HUES64 (cell line): ENCODE results near the gene SSX2IP.

Experiments
- H3K27ac ChIP-seq: 2 replicates; pipeline ENCODE4 v1.7.0; 2013; ENCODE audit warnings: low read depth, low read length, inconsistent platforms
- H3K27me3 ChIP-seq: 2 replicates; pipeline ENCODE4 v1.6.1; 2013; ENCODE audit warnings: mild to moderate bottlenecking, low read length; ENCODE audit not compliant: insufficient read depth
- H3K36me3 ChIP-seq: 2 replicates; pipeline ENCODE4 v1.6.1; 2013; ENCODE audit warnings: mild to moderate bottlenecking, low read length; ENCODE audit not compliant: insufficient read depth
- H3K4me1 ChIP-seq: 2 replicates; pipeline ENCODE4 v1.6.1; 2013; ENCODE audit warnings: mild to moderate bottlenecking, low read length, moderate library complexity; ENCODE audit not compliant: insufficient read depth
- H3K4me3 ChIP-seq: 2 replicates; pipeline ENCODE4 v1.5.1; 2013; ENCODE audit warnings: mild to moderate bottlenecking, low read length, moderate library complexity
- H3K9ac ChIP-seq: 2 replicates; pipeline ENCODE4 v1.6.1; 2013; ENCODE audit warnings: mild to moderate bottlenecking, low read depth, low read length
- H3K9me3 ChIP-seq: 2 replicates; pipeline ENCODE4 v1.6.1; 2013; ENCODE audit warnings: low read depth, low read length; ENCODE audit not compliant: insufficient read depth
- WGBS: fragments of 150-250, 120-280 bp; methylation state at CpG from one replicate; pipeline ENCODE4 v1.1.7; 2013; ENCODE audit warnings: missing lambda C conversion rate; 5-methylcytosine and 5-hydroxymethylcytosine counted together

The SSX2IP gene

DNA sequence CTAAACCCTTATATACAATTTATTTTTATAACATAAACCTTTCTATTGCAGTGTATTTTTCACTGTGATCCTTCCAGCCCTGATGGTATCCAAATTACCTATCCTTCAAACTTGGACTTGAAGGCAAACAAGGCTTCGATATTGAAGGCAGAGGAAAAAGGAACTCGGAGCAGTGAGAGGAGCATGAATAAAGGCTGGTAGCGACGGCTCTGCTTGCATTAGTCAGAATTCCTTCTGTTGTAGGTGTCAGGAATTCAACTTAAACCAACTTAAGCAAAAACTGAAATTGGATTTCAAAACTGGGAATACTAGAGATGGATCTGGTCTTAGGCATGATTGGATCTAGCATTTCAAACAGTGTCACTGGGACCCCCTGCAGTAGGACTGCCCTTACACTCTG is 17.8 kb upstream of the SSX2IP start:
- H3K4me1 ChIP-seq, result peaks cover 8% of the 10 kb centered on the region
- 85% methylated on average over 4 of the region's 4 CpGs for WGBS

DNA sequence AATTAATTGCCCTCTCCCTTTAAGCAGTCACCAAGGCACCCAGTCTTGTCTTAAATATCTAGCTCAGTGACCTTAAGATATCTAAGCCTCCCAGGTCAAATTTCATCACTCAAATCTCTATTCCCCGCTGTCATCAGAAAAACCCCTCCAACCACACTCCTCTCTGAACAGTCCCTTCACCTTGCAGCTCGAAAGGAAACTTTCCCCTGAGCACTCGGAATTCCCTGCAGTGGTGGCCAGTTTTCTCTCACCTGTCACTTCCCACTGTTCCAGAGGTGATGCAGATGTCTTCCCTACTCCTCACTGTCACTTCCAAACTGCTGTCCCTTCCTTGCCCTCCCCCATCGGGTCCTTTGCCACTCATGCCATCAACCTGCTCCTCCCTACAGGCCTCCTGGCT is 15.3 kb upstream of the SSX2IP start:
- Histone ChIP-seq H3K9me3 (no peaks in the 10 kb centered on the region), H3K27me3 (no peaks in the 10 kb centered on the region), H3K27ac (no peak overlapping the region), H3K36me3 (no peaks in the 10 kb centered on the region), H3K4me1 (peaks cover 23% of the 10 kb centered on the region), H3K4me3 (no peak overlapping the region), H3K9ac (no peak overlapping the region)
- 87% methylated on average over 4 of the region's 4 CpGs for WGBS

More for the DNA sequence above, 17.8 kb upstream of the SSX2IP start:
- H3K27me3 ChIP-seq, result no peaks in the 10 kb centered on the region
- no peak overlapping the region for H3K4me3 ChIP-seq
- H3K9ac ChIP-seq, result no peak overlapping the region
- H3K9me3 ChIP-seq, result no peaks in the 10 kb centered on the region
- no peaks in the 10 kb centered on the region for H3K36me3 ChIP-seq
- no peak overlapping the region for H3K27ac ChIP-seq

DNA sequence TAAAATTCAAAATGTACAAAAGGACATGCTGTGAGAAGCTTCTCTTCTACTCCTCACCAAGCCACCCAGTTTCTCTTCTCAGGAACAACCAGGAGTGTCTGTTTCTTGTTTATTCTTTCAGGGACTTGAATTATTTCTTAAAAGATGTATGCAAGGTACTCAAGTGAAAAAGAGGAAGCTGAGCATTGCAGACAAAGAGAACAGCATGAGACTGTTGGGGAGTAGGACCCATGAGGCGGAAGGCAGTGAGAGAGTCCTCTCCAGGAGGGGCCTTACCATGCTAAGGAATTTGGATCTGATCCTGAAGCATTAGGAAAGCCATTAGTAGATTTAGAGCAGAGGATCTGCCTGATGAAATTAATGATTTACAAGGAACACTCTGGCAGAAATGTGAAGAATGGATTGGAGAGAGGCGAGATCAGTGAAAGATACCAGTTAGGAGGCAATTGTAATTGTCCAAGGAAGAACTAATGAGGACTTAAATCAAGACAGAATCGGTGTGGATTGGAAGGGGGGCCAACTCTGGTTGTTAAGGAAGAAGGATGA is 14.7 kb upstream of the SSX2IP start:
- H3K36me3 ChIP-seq, result no peaks in the 10 kb centered on the region
- H3K27me3 ChIP-seq, result no peaks in the 10 kb centered on the region
- H3K9me3 ChIP-seq, result no peaks in the 10 kb centered on the region
- no peak overlapping the region for H3K9ac ChIP-seq
- no peak overlapping the region for H3K4me3 ChIP-seq
- 87% methylated on average over 3 of the region's 3 CpGs for WGBS
- H3K27ac ChIP-seq, result no peak overlapping the region
- peaks cover 23% of the 10 kb centered on the region for H3K4me1 ChIP-seq

DNA sequence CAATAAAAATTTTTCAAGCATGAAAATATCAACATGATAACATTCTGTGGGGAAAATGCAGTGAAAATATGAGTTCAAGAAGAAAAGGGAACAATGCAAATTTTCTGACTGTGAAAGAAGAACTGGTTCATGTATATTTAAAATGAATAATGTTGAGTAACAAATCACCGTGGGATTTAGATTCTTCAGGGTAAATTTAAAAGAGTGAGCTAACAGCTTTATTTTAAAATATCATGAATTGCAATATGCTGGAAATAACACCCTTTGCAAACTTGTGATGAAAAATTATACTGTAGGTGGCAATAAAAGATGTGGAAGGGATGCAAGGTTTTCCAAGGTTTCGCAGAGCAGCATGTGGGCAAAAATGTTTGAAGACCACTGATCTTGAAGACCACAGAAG is 13.2 kb upstream of the SSX2IP start:
- Histone ChIP-seq H3K27ac (no peak overlapping the region), H3K27me3 (no peaks in the 10 kb centered on the region), H3K4me3 (no peak overlapping the region), H3K4me1 (peaks cover 31% of the 10 kb centered on the region), H3K9ac (no peak overlapping the region), H3K9me3 (no peaks in the 10 kb centered on the region), H3K36me3 (no peaks in the 10 kb centered on the region)
- 0% methylated on average over 1 of the region's 2 CpGs for WGBS

DNA sequence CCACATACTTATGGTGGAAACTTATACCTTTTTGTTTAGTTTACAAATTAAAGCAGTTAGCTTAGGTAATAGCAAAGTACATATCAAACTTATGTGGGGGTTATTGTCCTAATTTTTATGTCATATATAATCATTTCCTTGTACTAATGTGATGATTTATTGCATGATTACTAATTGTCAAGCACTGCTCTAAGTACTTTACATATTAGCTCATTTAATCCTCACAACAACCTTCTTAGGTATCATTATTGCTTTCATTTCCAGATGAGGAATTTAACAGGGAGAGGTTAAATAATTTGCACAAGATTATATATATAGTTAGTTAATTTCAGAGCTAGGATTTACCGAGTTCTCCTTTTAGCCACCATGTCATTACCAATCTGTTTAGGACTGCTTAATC is 11.9 kb upstream of the SSX2IP start:
- no CpG with 5 or more reads among the region's 1 CpG for WGBS
- Histone ChIP-seq H3K27me3 (no peaks in the 10 kb centered on the region), H3K27ac (no peak overlapping the region)

DNA sequence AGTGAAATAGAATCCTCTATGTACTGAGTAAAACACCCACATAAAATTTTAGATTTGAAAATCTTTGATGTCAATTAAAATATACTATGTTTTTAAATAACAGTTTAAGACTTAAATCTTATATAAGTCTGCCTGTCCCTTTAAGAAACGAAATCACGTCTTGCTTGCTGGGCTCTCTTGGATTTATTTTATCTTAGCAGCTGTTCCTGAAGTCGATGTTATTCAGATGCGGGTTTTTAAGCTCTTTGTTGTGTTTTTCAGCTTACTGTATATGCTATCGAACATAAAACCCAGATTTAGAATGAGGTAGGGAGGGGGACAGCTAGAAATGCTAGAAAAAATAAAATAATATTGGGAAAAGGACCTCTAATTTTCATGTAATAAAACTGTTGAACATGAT is 11.1 kb upstream of the SSX2IP start:
- WGBS, result 74% methylated on average over 5 of the region's 5 CpGs

More for the DNA sequence above, 11.9 kb upstream of the SSX2IP start:
- no peak overlapping the region for H3K4me3 ChIP-seq
- peaks cover 35% of the 10 kb centered on the region for H3K4me1 ChIP-seq
- no peaks in the 10 kb centered on the region for H3K9me3 ChIP-seq
- no peaks in the 10 kb centered on the region for H3K36me3 ChIP-seq
- no peak overlapping the region for H3K9ac ChIP-seq

DNA sequence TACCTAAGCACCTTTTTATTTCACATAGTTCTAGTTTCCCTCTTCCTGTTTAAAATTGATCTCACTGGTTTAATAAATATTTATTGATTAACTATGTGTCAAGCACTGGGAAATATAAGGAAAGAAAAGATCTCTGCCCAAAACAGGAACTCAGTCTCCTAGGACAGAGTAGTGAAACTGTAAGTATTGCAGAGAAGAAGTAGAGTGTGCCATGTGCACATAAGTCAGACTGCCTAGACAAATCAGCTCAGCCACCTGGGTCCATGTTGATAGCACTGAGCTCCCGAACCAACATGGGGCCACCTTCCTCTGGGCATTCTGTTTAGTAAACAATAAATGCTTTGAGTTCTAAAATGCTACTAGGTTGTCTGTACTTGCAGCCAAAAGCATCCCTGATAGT is 9.8 kb upstream of the SSX2IP start:
- Histone ChIP-seq H3K36me3 (no peaks in the 10 kb centered on the region), H3K27ac (no peak overlapping the region), H3K4me1 (peaks cover 30% of the 10 kb centered on the region), H3K27me3 (no peaks in the 10 kb centered on the region), H3K9ac (no peak overlapping the region), H3K9me3 (no peaks in the 10 kb centered on the region), H3K4me3 (no peak overlapping the region)
- WGBS, result 90% methylated on average over 1 of the region's 1 CpG

More for the DNA sequence above, 11.1 kb upstream of the SSX2IP start:
- Histone ChIP-seq H3K27ac (no peak overlapping the region), H3K36me3 (no peaks in the 10 kb centered on the region), H3K27me3 (no peaks in the 10 kb centered on the region), H3K4me1 (peaks cover 35% of the 10 kb centered on the region), H3K9me3 (no peaks in the 10 kb centered on the region), H3K9ac (no peak overlapping the region), H3K4me3 (no peak overlapping the region)

DNA sequence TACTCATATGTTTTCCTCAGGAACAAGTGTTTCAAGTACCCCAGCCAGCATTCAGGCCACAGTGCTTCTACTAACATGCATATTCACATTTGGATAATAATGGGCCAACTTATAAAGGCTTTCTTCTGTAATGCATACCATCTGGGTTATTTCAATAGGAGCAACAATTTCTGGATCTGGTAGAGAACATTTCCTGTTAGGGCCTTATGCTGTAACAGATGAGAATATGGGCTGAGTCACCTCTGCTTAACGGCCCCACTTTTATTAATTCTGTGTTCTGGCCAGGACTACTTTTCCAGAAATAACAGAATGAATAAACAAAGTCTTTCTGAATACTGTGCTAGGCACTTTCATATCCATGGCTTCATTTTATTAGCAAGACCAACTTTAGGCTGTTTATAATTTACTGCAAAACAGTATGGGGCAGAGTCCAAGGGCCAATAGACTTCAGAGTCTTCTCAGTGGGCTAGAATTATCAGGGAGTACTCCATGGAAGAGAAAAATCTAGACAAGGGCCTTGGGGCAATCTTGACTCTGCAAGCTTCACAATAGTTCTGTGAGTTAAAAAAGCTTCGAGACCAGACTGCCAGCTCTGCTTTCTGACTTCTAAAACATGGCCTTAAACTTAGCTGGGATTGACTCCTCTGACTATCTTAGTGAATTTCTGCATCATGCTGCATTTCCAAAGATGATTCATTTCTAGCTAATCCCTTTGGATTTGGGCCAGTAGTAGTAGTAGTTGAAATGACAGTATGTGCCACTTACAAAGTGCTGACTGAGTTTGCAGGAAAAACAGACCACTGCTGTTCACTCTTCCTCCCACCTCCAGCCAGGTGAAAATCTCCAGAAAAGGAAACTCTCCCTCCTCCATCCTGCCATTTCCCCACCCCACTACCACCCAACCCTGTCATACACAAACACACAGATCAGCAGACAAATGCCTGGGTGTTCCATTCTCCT is 8.2 kb upstream of the SSX2IP start:
- Histone ChIP-seq H3K27ac (peak overlapping the region; percentile 6; the same call in 1 of the 2 replicates), H3K9ac (no peak overlapping the region), H3K36me3 (no peaks in the 10 kb centered on the region), H3K4me3 (no peak overlapping the region), H3K27me3 (no peaks in the 10 kb centered on the region), H3K4me1 (peaks cover 27% of the 10 kb centered on the region), H3K9me3 (no peaks in the 10 kb centered on the region)
- WGBS, result 75% methylated on average over 2 of the region's 2 CpGs

DNA sequence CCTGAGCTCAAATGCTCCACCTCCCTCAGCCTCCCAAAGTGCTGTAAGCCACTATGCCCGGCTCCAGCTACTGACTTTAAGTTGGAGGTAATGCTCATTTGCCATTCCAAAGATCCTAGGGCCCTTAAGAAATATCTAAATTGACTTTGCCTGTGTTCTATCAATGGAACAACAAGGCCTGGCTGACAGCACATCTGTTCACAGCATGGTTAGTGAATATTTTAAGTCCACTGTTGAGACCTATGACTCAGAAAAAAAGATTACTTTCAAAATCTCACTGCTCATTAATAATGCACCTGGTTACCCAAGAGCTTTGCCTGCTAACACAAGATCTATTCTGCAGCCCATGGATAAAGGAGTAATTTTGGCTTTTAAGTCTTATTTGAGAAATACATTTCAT is 3.5 kb upstream of the SSX2IP start:
- H3K36me3 ChIP-seq, result no peaks in the 10 kb centered on the region
- H3K4me3 ChIP-seq, result no peak overlapping the region
- no peak overlapping the region for H3K9ac ChIP-seq
- 93% methylated on average over 1 of the region's 1 CpG for WGBS
- H3K9me3 ChIP-seq, result no peaks in the 10 kb centered on the region
- H3K4me1 ChIP-seq, result peaks cover 26% of the 10 kb centered on the region
- no peak overlapping the region for H3K27ac ChIP-seq
- H3K27me3 ChIP-seq, result no peaks in the 10 kb centered on the region

DNA sequence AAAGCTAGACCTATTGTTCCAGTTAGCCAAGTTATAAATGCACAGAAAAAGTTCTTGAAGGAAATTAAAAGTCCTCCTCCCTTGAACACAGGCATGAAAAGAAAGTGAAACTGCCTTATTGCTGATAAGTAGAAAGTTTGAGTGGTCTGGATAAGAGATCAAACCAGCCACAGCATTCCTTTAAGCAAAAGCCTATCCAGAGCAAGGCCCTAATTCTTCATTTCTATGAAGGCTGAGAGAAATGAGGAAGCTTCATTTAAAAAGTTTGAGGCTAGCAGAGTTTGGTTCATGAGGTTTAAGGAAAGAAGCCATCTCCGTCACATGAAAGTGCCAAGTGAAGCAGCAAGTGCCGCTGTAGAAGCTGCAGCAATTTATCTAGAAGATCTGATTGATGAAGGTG is 2.7 kb upstream of the SSX2IP start:
- Histone ChIP-seq H3K4me3 (no peak overlapping the region), H3K36me3 (no peaks in the 10 kb centered on the region), H3K9me3 (no peaks in the 10 kb centered on the region), H3K4me1 (peaks cover 24% of the 10 kb centered on the region), H3K27ac (no peak overlapping the region), H3K9ac (no peak overlapping the region), H3K27me3 (no peaks in the 10 kb centered on the region)
- WGBS, result 93% methylated on average over 2 of the region's 2 CpGs

DNA sequence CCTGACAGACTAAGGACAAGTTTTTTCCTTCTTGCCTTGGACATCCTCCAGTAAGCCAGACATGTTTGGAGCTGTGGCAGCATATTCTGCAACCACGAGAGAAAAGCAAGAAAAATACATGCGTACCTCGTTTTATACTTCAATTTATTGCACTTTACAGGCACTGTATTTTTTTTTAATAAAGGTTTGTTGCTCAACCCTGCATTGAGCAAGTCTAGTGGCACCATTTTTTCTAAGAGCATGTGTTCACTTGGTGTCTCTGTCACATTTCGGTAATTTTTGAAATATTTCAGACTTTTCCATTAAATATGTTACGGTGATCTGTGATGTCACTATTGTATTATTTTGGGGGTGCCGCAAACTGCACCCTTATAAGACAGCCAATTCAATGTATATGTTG is 2.1 kb upstream of the SSX2IP start:
- Histone ChIP-seq H3K27ac (no peak overlapping the region), H3K4me1 (peaks cover 24% of the 10 kb centered on the region), H3K4me3 (no peak overlapping the region), H3K9ac (no peak overlapping the region), H3K27me3 (no peaks in the 10 kb centered on the region), H3K9me3 (no peaks in the 10 kb centered on the region), H3K36me3 (no peaks in the 10 kb centered on the region)
- WGBS, result 97% methylated on average over 5 of the region's 6 CpGs
